ENCODE results near the gene AVEN. TPM values are rescaled to one million over a fixed set of nuclear protein-coding genes. Genes with fewer than 3 reads are reported as not detected.

Gene AVEN
- total and polyA plus RNA-seq, 10 donors, result 5.0 to 14.1 (median 8.8) TPM

DNA sequence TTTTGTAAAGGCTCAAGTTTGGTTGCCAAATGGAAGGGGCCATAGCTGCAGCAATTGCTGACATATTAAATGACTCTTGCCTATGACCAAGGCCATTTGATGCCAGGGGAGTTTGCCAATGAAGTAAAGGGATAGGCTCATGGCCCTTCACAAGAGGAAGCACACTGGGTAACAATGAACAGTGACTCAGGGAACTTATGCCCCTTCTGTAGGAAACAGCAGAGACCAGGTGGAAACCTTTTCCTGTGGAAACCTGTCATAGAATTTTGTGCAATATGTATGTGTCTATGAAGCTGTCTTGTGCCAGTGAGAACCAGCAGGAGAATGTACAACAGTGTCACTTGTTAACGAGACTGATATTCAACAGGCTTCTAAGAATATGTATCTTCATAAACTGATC lies 25.4 kb upstream of the AVEN start:
- Histone ChIP-seq H3K9me3 (no peaks in the 10 kb centered on the region), H3K36me3 (peaks cover 0 to 6% (median 0%) of the 10 kb centered on the region in 6 donors), H3K4me1 (peaks cover 0 to 7% (median 5%) of the 10 kb centered on the region in 6 donors), H3K4me3 (no peak overlapping the region), H3K27me3 (replicated peaks in 1 of 7) (no peaks in the 10 kb centered on the region), H3K27ac (no peak overlapping the region)
- intact Hi-C loops (cut with DNase I; ENCODE audit: low total_unique reads), result loop anchor here (5.0 kb wide), 1 partner anchor 148 kb away; the partner anchor contains the start of gene KATNBL1
- WGBS, 5 donors, result 0% methylated on average over 1 of the region's 1 CpG
- DNase-seq, result no peak
- TF ChIP-seq, protein P1, sequence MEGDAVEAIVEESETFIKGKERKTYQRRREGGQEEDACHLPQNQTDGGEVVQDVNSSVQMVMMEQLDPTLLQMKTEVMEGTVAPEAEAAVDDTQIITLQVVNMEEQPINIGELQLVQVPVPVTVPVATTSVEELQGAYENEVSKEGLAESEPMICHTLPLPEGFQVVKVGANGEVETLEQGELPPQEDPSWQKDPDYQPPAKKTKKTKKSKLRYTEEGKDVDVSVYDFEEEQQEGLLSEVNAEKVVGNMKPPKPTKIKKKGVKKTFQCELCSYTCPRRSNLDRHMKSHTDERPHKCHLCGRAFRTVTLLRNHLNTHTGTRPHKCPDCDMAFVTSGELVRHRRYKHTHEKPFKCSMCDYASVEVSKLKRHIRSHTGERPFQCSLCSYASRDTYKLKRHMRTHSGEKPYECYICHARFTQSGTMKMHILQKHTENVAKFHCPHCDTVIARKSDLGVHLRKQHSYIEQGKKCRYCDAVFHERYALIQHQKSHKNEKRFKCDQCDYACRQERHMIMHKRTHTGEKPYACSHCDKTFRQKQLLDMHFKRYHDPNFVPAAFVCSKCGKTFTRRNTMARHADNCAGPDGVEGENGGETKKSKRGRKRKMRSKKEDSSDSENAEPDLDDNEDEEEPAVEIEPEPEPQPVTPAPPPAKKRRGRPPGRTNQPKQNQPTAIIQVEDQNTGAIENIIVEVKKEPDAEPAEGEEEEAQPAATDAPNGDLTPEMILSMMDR (IDR thresholded peaks at IDR 0.05 in 8 of 11, conservative IDR thresholded peaks at IDR 0.05 in 3 of 11), result no peak
- TF ChIP-seq POLR2A (IDR thresholded peaks at IDR 0.05) (no peak), POLR2AphosphoS5 (IDR thresholded peaks at IDR 0.05) (no peak)

DNA sequence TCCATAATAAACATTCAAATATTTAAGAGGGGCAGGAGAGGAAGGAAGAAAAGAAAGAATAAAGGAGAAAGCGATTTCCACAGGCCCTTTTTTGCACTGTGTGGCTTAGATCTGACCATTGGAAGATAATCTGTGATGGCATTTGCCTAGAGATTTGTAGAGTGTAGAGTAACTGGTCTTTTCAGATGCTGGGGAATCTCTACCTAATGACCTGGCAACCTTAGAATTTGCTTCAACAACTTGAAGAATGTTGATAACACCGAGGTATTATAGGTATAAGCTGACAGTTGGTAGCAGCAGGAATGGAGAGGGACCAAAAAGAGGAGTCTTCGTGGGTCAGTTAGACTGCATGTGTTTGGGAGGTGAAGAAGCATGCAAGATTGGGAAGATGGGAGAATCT lies 20.9 kb upstream of the AVEN start:
- TF ChIP-seq, protein P1 (IDR thresholded peaks at IDR 0.05 in 8 of 11, conservative IDR thresholded peaks at IDR 0.05 in 3 of 11), result no peak
- TF ChIP-seq POLR2A (IDR thresholded peaks at IDR 0.05), result no peak
- TF ChIP-seq POLR2AphosphoS5 (IDR thresholded peaks at IDR 0.05), result no peak
- no peaks in the 10 kb centered on the region for H3K27me3 ChIP-seq (replicated peaks in 1 of 7)
- H3K27ac ChIP-seq, result no peak overlapping the region
- H3K4me1 ChIP-seq, result peaks cover 0 to 7% (median 5%) of the 10 kb centered on the region in 6 donors
- H3K9me3 ChIP-seq, result no peaks in the 10 kb centered on the region
- WGBS, 5 donors, result 72 to 86% (median 78%) methylated on average over 3 of the region's 3 CpGs
- H3K4me3 ChIP-seq, result no peak overlapping the region
- DNase-seq, result no peak
- intact Hi-C loops (cut with DNase I; ENCODE audit: low total_unique reads), result loop anchor here (5.0 kb wide), 1 partner anchor 152 kb away; the partner anchor contains the start of gene KATNBL1
- no peaks in the 10 kb centered on the region for H3K36me3 ChIP-seq

DNA sequence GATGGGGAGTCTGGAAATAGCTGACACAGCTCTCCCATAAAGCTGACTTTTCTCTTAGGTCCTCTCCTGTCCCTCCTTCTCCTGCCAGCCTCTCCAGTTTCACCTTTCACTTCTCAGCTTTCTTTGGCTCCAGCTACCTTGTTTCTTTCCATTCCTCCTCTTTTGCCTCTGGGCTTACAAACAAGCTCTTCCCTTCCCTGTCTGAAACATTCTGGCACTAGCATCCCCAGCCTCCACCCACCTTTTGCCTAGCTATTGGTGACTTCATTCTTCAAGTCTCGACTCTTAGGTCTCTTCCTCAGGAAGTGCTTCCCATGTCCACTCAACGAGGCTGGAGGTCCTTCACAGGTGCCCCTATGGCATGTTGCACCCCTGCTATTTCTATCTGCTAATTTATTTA lies 20.5 kb upstream of the AVEN start:
- intact Hi-C loops (cut with DNase I; ENCODE audit: low total_unique reads), result no loop called here
- no peaks in the 10 kb centered on the region for H3K36me3 ChIP-seq
- TF ChIP-seq POLR2A (IDR thresholded peaks at IDR 0.05), result no peak
- TF ChIP-seq POLR2AphosphoS5 (IDR thresholded peaks at IDR 0.05), result no peak
- TF ChIP-seq, protein P1 (IDR thresholded peaks at IDR 0.05 in 8 of 11, conservative IDR thresholded peaks at IDR 0.05 in 3 of 11), result no peak
- DNase-seq, result no peak
- 32 to 64% (median 47%) methylated on average over 2 of the region's 2 CpGs for WGBS, 5 donors
- no peaks in the 10 kb centered on the region for H3K27me3 ChIP-seq (replicated peaks in 1 of 7)
- no peak overlapping the region for H3K4me3 ChIP-seq
- no peak overlapping the region for H3K27ac ChIP-seq
- H3K9me3 ChIP-seq, result no peaks in the 10 kb centered on the region
- peaks cover 0 to 7% (median 5%) of the 10 kb centered on the region in 6 donors for H3K4me1 ChIP-seq

GRCh38 chr15:34056911-34057310 lies 17.9 kb upstream of the AVEN start:
- TF ChIP-seq POLR2AphosphoS5 (IDR thresholded peaks at IDR 0.05), result no peak
- no peak for TF ChIP-seq POLR2A (IDR thresholded peaks at IDR 0.05)
- TF ChIP-seq, protein P1 (IDR thresholded peaks at IDR 0.05 in 8 of 11, conservative IDR thresholded peaks at IDR 0.05 in 3 of 11), result no peak
- H3K27ac ChIP-seq, result no peak overlapping the region

More at GRCh38 chr15:34056911-34057310, 17.9 kb upstream of the AVEN start:
- Histone ChIP-seq H3K27me3 (replicated peaks in 1 of 7) (no peaks in the 10 kb centered on the region), H3K36me3 (no peaks in the 10 kb centered on the region), H3K4me1 (peaks cover 0 to 4% (median 3%) of the 10 kb centered on the region in 6 donors), H3K9me3 (peaks cover 0 to 3% (median 1%) of the 10 kb centered on the region in 8 donors), H3K4me3 (no peak overlapping the region)
- WGBS, 5 donors, result 77 to 97% (median 90%) methylated on average over 5 of the region's 5 CpGs
- DNase-seq, result no peak
- intact Hi-C loops (cut with DNase I; ENCODE audit: low total_unique reads), result no loop called here

Data from spleen (tissue), 11 donors.